ENCODE results near the gene GGA1. TPM values are rescaled to one million over a fixed set of nuclear protein-coding genes. Genes with fewer than 3 reads are reported as not detected.

The GGA1 gene
- polyA plus RNA-seq, 1 experiment = 34.6 TPM

GRCh38 chr22:37610480-37611129, 2.0 kb downstream of the GGA1 start:
- H3K36me3 ChIP-seq (ENCODE audit: control insufficient read depth, insufficient read depth, low read length) = 0 out of 2 replicates have a peak, but pooled peaks cover 2% of the 10 kb centered on the region
- H3K27me3 ChIP-seq (ENCODE audit: control insufficient read depth, insufficient read depth, low read length) = no peaks in the 10 kb centered on the region
- DNase-seq (ENCODE audit: low read depth) = no peak
- no peak for TF ChIP-seq CTCF (IDR thresholded peaks at IDR 0.05; ENCODE audit: insufficient read depth, low read depth, low read length)
- POLR2A ChIA-PET = no interaction called here
- H3K4me3 ChIP-seq (ENCODE audit: low read depth, low read length) = no peak overlapping the region
- CTCF ChIA-PET = interaction anchor here (0.8 to 2.6 kb wide), 4 partner anchors 13 to 72 kb away, joined by 3 to 8 read pairs (median 6); no protein-coding TSS in a partner anchor

- H3K27me3 ChIP-seq (ENCODE audit: control insufficient read depth, insufficient read depth, low read length) = no peaks in the 10 kb centered on the region
- POLR2A ChIA-PET = no interaction called here
- DNase-seq (ENCODE audit: low read depth) = no peak
- H3K4me3 ChIP-seq (ENCODE audit: low read depth, low read length) = no peak overlapping the region
- CTCF ChIA-PET = interaction anchor here (0.9 to 2.6 kb wide), 3 partner anchors 13 to 85 kb away, joined by 3 to 7 read pairs (median 6); no protein-coding TSS in a partner anchor
- peaks cover 4% of the 10 kb centered on the region for H3K36me3 ChIP-seq (ENCODE audit: control insufficient read depth, insufficient read depth, low read length)
- no peak for TF ChIP-seq CTCF (IDR thresholded peaks at IDR 0.05; ENCODE audit: insufficient read depth, low read depth, low read length)
Measured at GRCh38 chr22:37611207-37611606, 2.6 kb downstream of the GGA1 start.

DNA sequence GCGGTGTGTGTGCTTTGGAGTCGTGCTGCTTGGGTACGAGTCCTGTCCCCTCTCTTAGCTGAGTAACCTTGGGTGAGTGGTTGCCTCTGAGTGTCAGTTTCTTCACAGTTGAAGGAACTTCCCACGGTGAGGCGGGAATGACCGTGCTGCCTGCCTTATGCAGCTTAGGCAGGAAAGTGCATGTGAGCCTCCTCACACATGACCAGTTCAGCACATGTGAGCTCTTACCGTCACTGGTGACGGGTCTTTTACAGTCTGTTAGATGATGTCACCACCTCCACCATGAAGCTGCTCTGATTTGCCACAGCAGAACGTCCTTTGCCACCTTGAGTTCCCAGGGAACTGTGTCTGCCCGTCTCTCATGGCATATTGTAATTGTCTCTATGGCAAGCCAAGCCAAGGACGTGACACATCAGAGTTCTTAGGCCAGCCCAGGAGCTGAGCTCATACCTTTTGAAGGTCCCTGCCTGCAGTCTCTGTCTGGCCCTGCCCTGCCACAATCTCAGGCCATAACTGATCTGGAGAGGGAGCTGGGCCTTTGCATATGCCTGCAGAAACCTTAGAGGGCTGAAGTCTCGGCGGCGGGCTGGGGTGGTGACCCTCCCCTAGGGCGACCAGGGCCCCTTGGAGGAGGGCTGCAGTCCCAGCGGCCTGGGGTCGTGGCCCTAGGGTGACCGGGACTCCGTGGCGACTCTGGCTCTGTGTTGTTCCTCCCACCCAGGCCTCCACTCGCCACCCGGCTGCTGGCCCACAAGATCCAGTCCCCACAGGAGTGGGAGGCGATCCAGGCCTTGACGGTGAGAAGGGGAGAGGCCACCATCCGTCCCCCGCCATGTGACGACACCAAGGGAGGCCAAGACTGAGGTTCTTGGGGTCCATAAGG, 7.8 kb downstream of the GGA1 start:
- no peak for TF ChIP-seq CTCF (IDR thresholded peaks at IDR 0.05; ENCODE audit: insufficient read depth, low read depth, low read length)
- H3K36me3 ChIP-seq (ENCODE audit: control insufficient read depth, insufficient read depth, low read length) = peaks cover 13% of the 10 kb centered on the region
- CTCF ChIA-PET = interaction anchor here (1.1 to 2.5 kb wide), 3 partner anchors 9 to 26 kb away, joined by 3 to 13 read pairs (median 3); partner anchors contain the start of gene GGA1
- no peaks in the 10 kb centered on the region for H3K27me3 ChIP-seq (ENCODE audit: control insufficient read depth, insufficient read depth, low read length)
- POLR2A ChIA-PET = no interaction called here
- no peak overlapping the region for H3K4me3 ChIP-seq (ENCODE audit: low read depth, low read length)
- DNase-seq (ENCODE audit: low read depth) = no peak

- ChIA-PET CTCF (interaction anchor here (1.1 to 2.8 kb wide), 3 partner anchors 10 to 75 kb away, joined by 3 to 13 read pairs (median 9); partner anchors contain the start of gene GGA1), POLR2A (no interaction called here)
- H3K36me3 ChIP-seq (ENCODE audit: control insufficient read depth, insufficient read depth, low read length) = peaks cover 13% of the 10 kb centered on the region
- TF ChIP-seq CTCF (IDR thresholded peaks at IDR 0.05; ENCODE audit: insufficient read depth, low read depth, low read length) = no peak
- no peaks in the 10 kb centered on the region for H3K27me3 ChIP-seq (ENCODE audit: control insufficient read depth, insufficient read depth, low read length)
- H3K4me3 ChIP-seq (ENCODE audit: low read depth, low read length) = no peak overlapping the region
- no peak for DNase-seq (ENCODE audit: low read depth)
Measured at GRCh38 chr22:37617431-37617830, 8.8 kb downstream of the GGA1 start.

- CTCF ChIA-PET = interaction anchor here (1.1 to 2.8 kb wide), 4 partner anchors 11 to 76 kb away, joined by 3 to 13 read pairs (median 8); partner anchors contain the start of gene GGA1
- H3K36me3 ChIP-seq (ENCODE audit: control insufficient read depth, insufficient read depth, low read length) = peaks cover 14% of the 10 kb centered on the region
- TF ChIP-seq CTCF (IDR thresholded peaks at IDR 0.05; ENCODE audit: insufficient read depth, low read depth, low read length) = no peak
- H3K4me3 ChIP-seq (ENCODE audit: low read depth, low read length) = no peak overlapping the region
- no peak for DNase-seq (ENCODE audit: low read depth)
- POLR2A ChIA-PET = no interaction called here
- no peaks in the 10 kb centered on the region for H3K27me3 ChIP-seq (ENCODE audit: control insufficient read depth, insufficient read depth, low read length)
Measured at GRCh38 chr22:37618072-37618656, 9.5 kb downstream of the GGA1 start.

All from BJ (cell line).